Activated CD8-positive, alpha-beta memory T cell treated with anti-CD3 and anti-CD28 coated beads for 48 hours (primary cell): ENCODE measurements around the gene ZNF597.
A peak's percentile ranks its signal among the peaks of the same experiment; 100 is the strongest.

Experiments used
- DNase-seq, 3 experiments: peaks; one replicate each; pipeline ENCODE4 v3.0.0-alpha.2; 2020; ENCODE audit warnings: low read depth in 2 of 3, low spot score in 2 of 3

Gene ZNF597

DNA sequence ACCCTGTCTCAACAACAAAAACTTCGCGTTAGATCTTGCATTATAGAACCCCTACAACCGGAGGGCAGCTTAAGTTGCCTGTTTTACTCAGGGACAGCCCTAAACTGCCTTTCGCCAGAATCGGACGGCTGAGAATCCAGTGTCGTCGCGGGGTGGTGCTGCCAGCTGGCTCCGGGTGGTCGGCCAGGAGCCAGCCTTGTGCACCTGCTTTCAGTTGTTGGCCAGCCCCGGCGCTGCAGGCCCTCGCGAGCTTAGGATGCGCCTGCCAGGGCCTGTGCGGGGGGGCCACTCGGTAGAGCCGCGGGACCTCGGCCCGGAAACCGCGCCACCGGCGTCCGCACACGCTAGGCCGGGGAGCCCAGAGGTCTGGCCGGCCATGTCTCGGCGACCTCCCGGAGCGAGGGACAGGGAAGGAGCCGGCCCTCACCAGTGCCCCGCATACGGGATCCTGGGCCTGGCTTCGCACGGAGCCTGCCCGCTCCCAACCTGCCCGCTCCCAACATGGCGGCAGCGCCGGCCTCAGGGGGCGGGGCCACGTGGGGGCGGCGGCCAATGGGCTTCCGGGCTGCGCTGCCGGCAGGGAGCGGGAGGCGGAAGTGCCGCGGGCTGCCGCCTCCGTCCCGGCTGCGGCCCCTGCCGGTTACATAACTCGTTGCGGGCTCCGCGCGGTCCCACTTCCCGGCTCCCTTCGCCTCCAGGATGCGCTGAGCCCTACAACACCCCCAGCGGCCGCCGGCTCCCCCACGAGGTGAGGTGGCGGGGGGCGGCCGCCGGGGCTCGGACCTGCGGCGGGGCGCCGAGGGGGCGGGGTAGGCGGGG is 14.3 kb upstream of the ZNF597 start:
- peak; percentile 49 to 79 (median 70) for DNase-seq

DNA sequence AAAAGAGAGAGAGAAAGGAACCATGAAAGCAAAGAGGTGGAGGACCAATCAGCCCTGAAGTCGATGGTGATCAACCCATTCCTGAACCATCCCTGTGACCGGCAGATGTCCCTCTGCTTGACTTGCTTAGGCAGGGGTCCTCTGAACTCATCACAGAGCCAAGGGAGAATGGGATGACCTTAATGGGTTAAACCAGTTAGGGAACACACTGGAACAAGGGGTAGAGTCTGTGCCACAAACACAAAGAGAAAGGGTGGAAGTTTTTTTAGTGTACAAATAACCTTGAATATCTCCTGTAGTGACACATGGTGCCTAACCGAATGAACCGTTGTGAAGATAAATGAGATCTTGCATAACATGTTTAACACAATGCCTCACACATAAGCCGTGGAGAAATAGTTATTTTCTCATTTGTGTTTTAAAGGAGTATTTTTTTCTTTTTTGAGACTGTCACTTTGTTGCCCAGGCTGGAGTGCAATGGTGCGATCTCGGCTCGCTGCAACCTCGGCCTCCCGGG is 11.4 kb upstream of the ZNF597 start:
- no peak for DNase-seq

DNA sequence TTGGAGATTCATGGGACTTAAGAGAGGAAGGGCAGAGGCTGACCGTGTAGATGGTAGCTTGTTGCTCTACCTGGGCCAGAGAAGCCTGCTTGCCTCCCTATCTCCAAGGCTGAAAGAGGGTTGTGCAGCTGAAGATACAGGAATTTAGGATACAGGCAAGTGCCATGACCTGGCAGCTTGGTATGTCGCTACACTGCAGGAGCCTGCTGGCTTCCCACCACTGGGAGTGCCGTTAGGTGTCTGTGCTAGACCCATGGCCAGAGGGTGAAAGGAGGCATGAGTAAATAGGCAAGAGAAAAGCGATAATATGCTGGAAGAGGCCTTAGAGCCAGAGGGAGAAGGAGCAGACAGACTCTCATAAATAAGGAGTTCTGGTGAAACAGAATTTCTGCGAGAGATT is 10.8 kb upstream of the ZNF597 start:
- no peak for DNase-seq

DNA sequence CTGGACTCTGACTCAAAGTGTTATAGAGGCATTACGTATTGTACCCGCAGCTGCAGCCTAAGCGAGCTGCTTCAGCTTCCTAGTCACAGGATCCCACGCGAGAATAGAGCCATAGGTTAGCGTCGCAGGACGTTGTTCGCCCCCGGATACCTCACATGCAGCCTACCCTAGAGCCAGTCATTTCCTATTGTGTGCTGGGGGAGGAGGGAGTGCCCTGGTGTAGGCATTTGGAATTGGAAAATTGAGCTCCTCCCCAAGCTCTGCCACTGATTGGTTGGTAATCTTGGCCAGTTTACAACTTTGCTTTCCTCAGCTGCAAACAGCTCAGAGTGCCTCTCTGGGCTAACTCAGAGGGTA is 706 bp upstream of the ZNF597 start:
- no peak for DNase-seq

DNA sequence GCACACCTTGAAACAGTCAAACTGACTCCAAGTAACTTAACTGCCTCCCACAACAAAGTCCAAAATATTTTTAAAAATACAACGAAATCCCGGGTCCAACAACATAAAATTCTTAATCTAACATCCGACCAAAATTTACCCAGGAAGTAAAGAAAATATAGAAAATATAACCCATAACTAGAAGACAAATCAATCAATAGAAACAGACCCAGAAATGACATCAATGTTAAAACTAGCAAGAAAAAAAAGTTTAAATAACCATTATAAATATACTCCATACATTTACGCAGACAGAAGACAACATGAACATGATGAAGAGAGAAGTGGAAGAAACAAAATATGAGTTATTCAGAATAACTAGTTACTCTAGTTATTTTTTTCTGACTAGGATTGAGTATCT is 3.7 kb downstream of the ZNF597 start:
- no peak for DNase-seq

DNA sequence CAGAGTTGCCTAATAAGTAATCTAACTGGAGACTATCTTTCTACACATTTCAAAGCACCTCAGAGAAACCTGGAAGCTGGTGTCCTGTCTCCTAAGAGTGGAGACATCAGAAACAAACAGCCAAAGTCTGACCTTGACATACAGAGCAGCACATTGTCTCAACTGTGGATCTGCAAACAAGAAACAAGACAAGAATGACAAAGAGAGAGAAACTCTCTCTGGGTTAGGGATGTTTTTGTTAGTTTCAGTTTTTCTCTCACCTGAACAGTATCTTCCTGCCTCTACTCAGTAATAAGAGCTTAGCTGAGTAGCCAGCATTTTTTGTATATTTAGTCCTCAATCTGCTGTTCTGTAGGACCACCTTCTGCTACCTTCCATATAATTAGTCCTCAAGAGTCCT is 8.9 kb downstream of the ZNF597 start:
- no peak for DNase-seq

DNA sequence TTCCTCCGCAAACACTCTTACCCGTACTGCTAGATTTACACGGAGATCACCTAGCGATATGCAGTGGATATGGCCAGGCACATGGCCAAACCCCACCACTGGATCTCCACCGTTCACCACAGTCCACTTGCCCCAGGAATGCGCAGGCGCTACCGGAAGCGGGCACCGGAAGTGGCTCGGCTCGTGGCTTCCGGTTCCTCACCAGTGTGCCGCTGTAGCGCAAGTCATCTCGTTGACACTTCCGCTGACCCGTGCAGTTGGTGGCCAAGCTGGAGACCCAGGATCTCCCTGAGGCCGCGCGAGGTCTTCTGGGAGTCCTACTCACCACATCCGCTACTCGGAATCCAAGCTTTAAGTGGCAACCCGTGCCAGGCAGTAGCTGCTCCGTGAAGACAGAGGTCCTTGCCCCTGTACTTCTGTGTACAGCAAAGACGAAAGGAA is 11.5 kb downstream of the ZNF597 start:
- peak in 2 of 3 experiments; percentile 25 to 33 for DNase-seq

DNA sequence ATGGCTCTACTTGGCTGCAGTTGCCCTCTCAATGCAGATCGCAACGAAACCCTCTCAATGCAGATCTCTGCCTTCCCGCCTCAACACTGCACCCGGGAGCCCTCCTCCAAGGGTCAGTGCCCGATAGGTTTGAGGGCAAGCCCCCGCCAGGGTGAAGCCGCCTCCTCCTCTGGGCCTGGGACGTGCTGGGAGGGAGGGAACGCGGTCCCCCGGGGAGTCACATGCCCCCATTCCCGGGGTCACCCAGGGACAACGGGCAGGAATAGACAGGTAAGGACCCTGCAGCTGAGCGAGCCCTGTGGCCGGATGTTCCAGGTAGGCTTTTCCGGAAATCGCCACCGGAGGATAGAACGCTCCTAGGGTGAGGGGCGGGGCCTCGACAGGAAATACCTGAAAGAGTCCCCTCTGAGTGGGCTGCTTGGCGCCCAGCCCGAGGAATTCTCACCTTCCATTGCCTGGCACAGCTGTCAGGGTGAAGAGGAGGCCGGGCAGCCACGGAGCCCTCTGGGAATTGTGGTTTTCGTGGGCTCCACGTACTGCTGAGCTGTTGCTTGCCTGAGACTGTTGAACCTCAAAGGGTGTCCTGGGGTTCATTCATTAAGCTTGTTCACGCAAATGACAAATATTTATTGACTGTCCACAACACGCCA is 29.4 kb downstream of the ZNF597 start:
- no peak for DNase-seq

DNA sequence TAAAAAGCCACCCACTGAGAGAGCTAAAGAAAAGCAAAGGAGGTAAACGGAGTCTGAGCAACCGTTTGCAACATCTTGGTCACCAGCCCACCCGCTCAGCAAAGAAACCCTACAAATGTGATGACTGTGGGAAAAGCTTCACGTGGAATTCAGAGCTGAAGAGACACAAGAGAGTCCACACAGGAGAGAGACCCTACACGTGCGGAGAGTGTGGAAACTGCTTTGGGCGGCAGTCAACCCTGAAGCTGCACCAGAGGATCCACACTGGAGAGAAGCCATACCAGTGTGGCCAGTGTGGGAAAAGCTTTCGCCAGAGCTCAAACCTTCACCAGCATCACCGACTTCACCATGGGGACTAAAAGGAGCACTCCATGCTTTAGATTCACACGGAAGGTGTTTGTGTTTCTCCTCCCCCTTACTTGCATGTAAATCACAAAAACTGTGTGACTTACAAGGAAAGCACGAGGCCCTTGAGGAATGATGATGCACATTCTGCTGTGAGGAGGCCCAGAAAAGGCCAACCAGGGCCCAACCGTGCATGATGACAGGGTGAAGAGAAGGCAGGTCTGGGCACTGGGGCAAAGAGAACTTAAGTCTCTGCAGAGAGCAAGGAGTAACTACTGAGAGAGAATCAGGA is 34.6 kb downstream of the ZNF597 start:
- DNase-seq = no peak

DNA sequence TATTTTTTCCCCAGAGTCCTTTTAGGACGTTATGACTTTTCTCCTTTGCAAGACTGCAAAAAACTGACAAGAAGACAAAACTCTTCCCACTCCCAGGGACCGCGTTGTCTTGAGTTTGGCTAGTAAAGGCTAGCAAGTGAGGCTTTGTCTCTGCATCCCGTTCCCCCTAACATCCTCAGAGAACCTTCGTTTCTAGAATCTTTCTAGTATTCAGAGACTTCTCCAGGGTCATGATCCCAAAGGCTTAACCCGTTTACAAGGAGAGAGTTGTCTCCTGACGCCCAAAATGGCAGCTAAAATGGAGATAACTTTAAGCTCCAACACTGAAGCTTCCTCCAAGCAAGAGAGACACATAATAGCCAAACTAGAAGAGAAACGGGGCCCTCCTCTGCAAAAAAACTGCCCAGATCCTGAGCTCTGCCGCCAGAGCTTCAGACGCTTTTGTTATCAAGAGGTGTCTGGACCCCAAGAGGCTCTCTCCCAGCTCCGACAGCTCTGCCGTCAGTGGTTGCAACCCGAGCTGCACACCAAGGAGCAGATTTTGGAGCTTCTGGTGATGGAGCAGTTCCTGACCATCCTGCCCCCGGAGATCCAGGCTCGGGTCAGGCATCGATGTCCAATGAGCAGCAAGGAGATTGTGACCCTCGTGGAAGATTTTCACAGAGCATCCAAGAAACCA is 41.4 kb downstream of the ZNF597 start:
- DNase-seq = no peak

DNA sequence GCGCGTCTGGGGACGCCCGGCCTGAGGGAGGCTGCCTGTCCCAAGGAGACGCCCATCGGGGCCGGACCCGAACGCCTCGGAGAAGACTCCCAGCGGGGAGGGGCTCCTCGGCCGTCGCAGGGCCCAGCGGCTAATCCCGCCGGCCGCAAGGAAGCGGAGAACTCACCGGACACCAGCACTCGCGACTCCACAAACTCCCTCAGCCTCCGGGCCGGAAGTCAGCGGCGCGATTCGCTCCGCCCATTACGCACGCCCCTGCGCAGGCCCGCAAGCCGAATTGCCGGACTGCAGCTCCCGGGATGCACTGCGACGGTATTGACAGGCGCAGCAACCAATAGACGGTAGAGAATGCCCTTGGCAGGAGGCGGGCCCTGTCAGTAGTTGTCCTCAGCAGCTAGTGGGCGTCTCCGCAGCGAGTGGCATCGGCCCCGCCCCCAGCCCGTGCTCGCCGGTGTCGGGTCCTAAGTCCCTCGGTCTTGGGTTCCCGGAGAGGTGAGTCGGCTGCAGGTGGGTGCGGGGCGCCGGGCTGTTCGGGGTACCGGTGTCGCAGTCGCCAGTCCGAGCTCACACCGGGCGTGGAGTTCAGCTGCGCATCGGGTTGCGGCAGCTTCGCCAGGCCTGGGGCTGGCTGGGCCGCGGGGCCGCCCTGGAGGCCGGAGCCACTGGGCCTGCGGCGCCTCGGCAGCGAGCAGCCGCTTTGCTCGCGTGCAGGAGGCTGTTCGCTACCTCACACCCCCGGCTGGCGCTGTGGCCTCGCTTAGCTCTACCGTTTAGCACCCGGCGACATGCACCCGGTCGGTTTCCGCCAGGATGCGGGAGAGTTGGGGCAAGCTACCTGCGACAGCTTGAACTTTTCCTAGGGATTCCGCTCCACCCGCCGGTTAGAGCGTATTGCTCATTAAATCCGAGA is 42.3 kb downstream of the ZNF597 start, which contains the start of the genes ZNF174 and ZSCAN32:
TSS of gene ZNF174 (plus strand) at position 437 of the 910 bp plus-strand sequence. CDS start 790 bp downstream, outside the sequence.
TSS of gene ZSCAN32 (minus strand) at position 226 of the 910 bp plus-strand sequence. CDS start 3,447 bp downstream, outside the sequence.
- DNase-seq = peak; percentile 84 to 98 (median 96)

DNA sequence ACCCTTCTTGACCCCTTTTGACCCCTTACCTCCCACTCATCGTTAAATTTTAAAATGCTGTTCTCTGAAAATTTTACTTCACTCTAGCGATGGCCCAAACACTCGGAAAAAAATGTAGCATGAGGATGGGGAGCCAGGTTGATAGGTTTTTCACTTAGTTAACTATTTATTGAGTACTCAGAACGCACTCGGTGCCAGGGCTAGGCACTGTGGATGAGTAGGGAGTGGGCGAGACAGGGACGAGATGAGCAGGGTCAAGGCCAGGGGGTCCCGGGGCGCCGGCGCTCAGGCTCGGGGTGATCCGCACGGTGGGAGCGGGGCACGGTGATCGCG is 42.9 kb downstream of the ZNF597 start:
- peak in 1 of 3 experiments; percentile 10 for DNase-seq

DNA sequence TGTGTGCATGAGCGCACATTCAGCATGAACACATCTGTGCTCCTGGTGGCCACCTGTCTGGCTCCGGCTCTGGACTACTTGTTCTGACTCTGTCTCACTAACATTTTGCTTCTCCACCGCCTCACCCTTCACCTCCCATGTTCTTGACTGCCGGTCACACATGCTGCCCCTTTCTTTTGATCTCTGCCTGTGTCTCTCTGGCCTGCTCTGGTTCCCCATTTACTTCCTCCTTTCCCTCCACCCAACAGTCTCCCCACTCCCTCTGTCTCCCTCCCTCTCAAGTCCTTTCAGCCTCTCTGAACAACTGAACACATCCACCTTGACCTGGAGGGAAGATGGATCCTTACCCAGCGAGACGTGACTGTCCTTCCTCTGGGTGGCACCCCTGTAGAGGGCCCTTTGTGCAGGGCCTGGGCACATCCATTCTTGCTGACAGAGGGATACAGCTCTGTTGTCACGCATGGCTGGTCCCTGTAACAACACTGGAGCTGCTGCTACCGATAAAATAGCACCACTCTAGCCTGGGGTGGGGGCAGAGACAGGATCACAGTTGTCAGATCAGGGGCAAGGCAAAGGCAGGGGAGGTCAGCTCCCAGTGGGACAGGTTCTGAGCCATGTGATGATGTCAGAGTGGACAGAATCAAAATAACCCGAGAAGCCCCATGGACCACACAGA is 53.5 kb downstream of the ZNF597 start:
- no peak for DNase-seq

DNA sequence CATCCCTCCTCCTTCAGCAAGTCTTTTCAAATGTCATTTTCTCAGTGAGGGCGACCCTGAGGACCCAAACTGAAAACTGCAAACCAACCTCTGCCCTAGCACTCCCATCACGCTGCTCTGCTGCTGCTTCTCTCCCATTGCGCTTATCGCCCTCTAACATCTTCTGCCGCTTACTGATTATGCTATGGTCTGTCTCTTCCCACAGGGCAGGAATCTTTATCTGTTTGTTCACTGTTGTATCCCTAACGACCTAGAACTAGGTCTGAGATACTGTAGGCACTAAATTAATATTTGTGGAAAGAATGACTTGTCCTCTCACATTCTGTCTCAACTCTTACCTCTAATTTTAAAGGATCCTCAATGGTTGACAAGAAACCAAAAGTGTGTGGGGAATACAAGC is 55.0 kb downstream of the ZNF597 start:
- DNase-seq = no peak

DNA sequence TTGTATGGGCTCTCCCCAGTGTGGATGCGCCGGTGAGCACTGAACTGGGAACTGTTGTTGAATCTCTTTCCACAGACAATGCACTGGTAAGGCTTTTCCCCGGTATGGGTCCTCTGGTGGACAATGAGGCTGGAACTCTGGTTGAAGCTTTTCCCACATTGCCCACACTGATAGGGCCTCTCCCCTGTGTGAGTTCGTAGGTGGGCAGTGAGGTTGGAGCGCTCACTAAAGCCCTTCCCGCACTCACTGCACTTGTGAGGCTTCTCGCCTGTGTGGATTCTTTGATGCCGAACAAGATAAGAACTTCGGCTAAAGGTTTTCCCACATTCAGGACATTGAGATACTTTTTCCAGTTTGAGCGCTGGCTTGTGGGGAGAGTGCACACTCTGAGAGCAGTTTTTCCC is 60.3 kb downstream of the ZNF597 start:
- no peak for DNase-seq
